ENCODE measurements around the gene THSD7A. TPM values are rescaled to one million over a fixed set of nuclear protein-coding genes. Genes with fewer than 3 reads are reported as not detected.
A peak's percentile ranks its signal among the peaks of the same experiment; 100 is the strongest.

The THSD7A gene
- total and polyA plus RNA-seq, 2 donors from 2014 or later = 5.1 to 24.3 TPM

- H3K36me3 ChIP-seq (ENCODE audit: control insufficient read depth in 2 of 3, insufficient read depth in 3 of 3, low read length in 3 of 3) = no peaks in the 10 kb centered on the region
- H3K27me3 ChIP-seq (ENCODE audit: control insufficient read depth, insufficient read depth, low read length) = no peaks in the 10 kb centered on the region
- TF ChIP-seq CTCF (IDR thresholded peaks at IDR 0.05; ENCODE audit: borderline replicate concordance, extremely low read depth, insufficient read depth) = no peak
- no peak overlapping the region for H3K27ac ChIP-seq (ENCODE audit: low read depth in 2 of 2, low read length in 2 of 2)
- no peak overlapping the region for H3K4me3 ChIP-seq (ENCODE audit: low read length in 3 of 3)
- H3K9ac ChIP-seq (ENCODE audit: low read length in 3 of 3) = no peak overlapping the region
- DNase-seq (no peak), FAIRE-seq (no peak)
- intact Hi-C loops (cut with DNase I) = no loop called here
- no peaks in the 10 kb centered on the region for H3K4me1 ChIP-seq (ENCODE audit: control insufficient read depth in 2 of 3, insufficient read depth in 2 of 3, low read depth in 1 of 3, low read length in 3 of 3)
- H3K9me3 ChIP-seq (ENCODE audit: control insufficient read depth in 2 of 3, insufficient read depth in 1 of 3, low read length in 3 of 3) = peaks cover 0 to 2% (median 0%) of the 10 kb centered on the region in 3 donors
These were observed 43.6 kb upstream of the THSD7A start for GRCh38 chr7:11875635-11876034.

- DNase-seq = no peak
- no peaks in the 10 kb centered on the region for H3K27me3 ChIP-seq (ENCODE audit: control insufficient read depth, insufficient read depth, low read length)
- TF ChIP-seq CTCF (IDR thresholded peaks at IDR 0.05; ENCODE audit: borderline replicate concordance, extremely low read depth, insufficient read depth) = no peak
- FAIRE-seq = no peak
- intact Hi-C loops (cut with DNase I) = no loop called here
- no peaks in the 10 kb centered on the region for H3K4me1 ChIP-seq (ENCODE audit: control insufficient read depth in 2 of 3, insufficient read depth in 2 of 3, low read depth in 1 of 3, low read length in 3 of 3)
- H3K9ac ChIP-seq (ENCODE audit: low read length in 3 of 3) = no peak overlapping the region
- H3K9me3 ChIP-seq (ENCODE audit: control insufficient read depth in 2 of 3, insufficient read depth in 1 of 3, low read length in 3 of 3) = peaks cover 0 to 4% (median 0%) of the 10 kb centered on the region in 3 donors
- H3K27ac ChIP-seq (ENCODE audit: low read depth in 2 of 2, low read length in 2 of 2) = no peak overlapping the region
- H3K4me3 ChIP-seq (ENCODE audit: low read length in 3 of 3) = no peak overlapping the region
- H3K36me3 ChIP-seq (ENCODE audit: control insufficient read depth in 2 of 3, insufficient read depth in 3 of 3, low read length in 3 of 3) = no peaks in the 10 kb centered on the region
These were observed 33.7 kb upstream of the THSD7A start for GRCh38 chr7:11865671-11866070.

GRCh38 chr7:11858622-11859302, 26.8 kb upstream of the THSD7A start:
- Histone ChIP-seq H3K4me3 (ENCODE audit: low read length in 3 of 3) (no peak overlapping the region), H3K27me3 (ENCODE audit: control insufficient read depth, insufficient read depth, low read length) (no peaks in the 10 kb centered on the region), H3K9me3 (ENCODE audit: control insufficient read depth in 2 of 3, insufficient read depth in 1 of 3, low read length in 3 of 3) (no peaks in the 10 kb centered on the region), H3K36me3 (ENCODE audit: control insufficient read depth in 2 of 3, insufficient read depth in 3 of 3, low read length in 3 of 3) (no peaks in the 10 kb centered on the region), H3K9ac (ENCODE audit: low read length in 3 of 3) (no peak overlapping the region), H3K4me1 (ENCODE audit: control insufficient read depth in 2 of 3, insufficient read depth in 2 of 3, low read depth in 1 of 3, low read length in 3 of 3) (no peaks in the 10 kb centered on the region), H3K27ac (ENCODE audit: low read depth in 2 of 2, low read length in 2 of 2) (no peak overlapping the region)
- no peak for TF ChIP-seq CTCF (IDR thresholded peaks at IDR 0.05; ENCODE audit: borderline replicate concordance, extremely low read depth, insufficient read depth)
- DNase-seq = peak in 2 of 5 donors; percentile 7 to 37
- FAIRE-seq = no peak
- intact Hi-C loops (cut with DNase I) = no loop called here

GRCh38 chr7:11858026-11858425, 26.0 kb upstream of the THSD7A start:
- intact Hi-C loops (cut with DNase I) = no loop called here
- DNase-seq (no peak), FAIRE-seq (no peak)
- Histone ChIP-seq H3K9me3 (ENCODE audit: control insufficient read depth in 2 of 3, insufficient read depth in 1 of 3, low read length in 3 of 3) (no peaks in the 10 kb centered on the region), H3K36me3 (ENCODE audit: control insufficient read depth in 2 of 3, insufficient read depth in 3 of 3, low read length in 3 of 3) (no peaks in the 10 kb centered on the region), H3K27ac (ENCODE audit: low read depth in 2 of 2, low read length in 2 of 2) (no peak overlapping the region), H3K4me1 (ENCODE audit: control insufficient read depth in 2 of 3, insufficient read depth in 2 of 3, low read depth in 1 of 3, low read length in 3 of 3) (no peaks in the 10 kb centered on the region), H3K27me3 (ENCODE audit: control insufficient read depth, insufficient read depth, low read length) (no peaks in the 10 kb centered on the region), H3K4me3 (ENCODE audit: low read length in 3 of 3) (no peak overlapping the region), H3K9ac (ENCODE audit: low read length in 3 of 3) (no peak overlapping the region)
- no peak for TF ChIP-seq CTCF (IDR thresholded peaks at IDR 0.05; ENCODE audit: borderline replicate concordance, extremely low read depth, insufficient read depth)
